Liver (tissue), 3 donors: ENCODE results near the gene HEYL.

Experiments used
- ATF3 ChIP-seq: IDR thresholded peaks from 2 replicates; pipeline ENCODE4 v1.6.1; 2016; ENCODE audit warnings: antibody characterized with exemption
- CTCF ChIP-seq: fragments of 150-350 bp; IDR thresholded peaks from 2 replicates; pipeline ENCODE4 v1.5.1; 2017; ENCODE audit warnings: improper control_type of control experiment, low read depth, low read length; ENCODE audit not compliant: missing input control
- GABPA ChIP-seq, 2 donors: IDR thresholded peaks in 1 of 2; conservative IDR thresholded peaks in 1 of 2; 2 replicates each; pipeline ENCODE4 v1.6.1; 2016; ENCODE audit warnings: antibody characterized with exemption in 2 of 2, mild to moderate bottlenecking in 1 of 2, moderate library complexity in 1 of 2
- HNF4A ChIP-seq, 2 donors: conservative IDR thresholded peaks; 2 replicates each; pipeline ENCODE4 v1.6.1; 2016; ENCODE audit warnings: antibody characterized with exemption in 2 of 2, mild to moderate bottlenecking in 2 of 2
- JUND ChIP-seq, 2 donors: IDR thresholded peaks; 2 replicates each; pipeline ENCODE4 v1.6.1; 2016; ENCODE audit warnings: antibody characterized with exemption in 2 of 2
- MAX ChIP-seq: IDR thresholded peaks from 2 replicates; pipeline ENCODE4 v1.6.1; 2016; ENCODE audit warnings: antibody characterized with exemption
- NR2F2 ChIP-seq: IDR thresholded peaks from 2 replicates; pipeline ENCODE4 v1.6.1; 2016; ENCODE audit warnings: antibody characterized with exemption
- RAD21 ChIP-seq, 2 donors: IDR thresholded peaks; 2 replicates each; pipeline ENCODE4 v1.6.1; 2016; ENCODE audit warnings: antibody characterized with exemption in 2 of 2, mild to moderate bottlenecking in 2 of 2
- REST ChIP-seq: IDR thresholded peaks from 2 replicates; pipeline ENCODE4 v1.6.1; 2016; ENCODE audit warnings: antibody characterized with exemption, mild to moderate bottlenecking
- RXRA ChIP-seq, 2 donors: IDR thresholded peaks; 2 replicates each; pipeline ENCODE4 v1.6.1; 2017 to 2018; ENCODE audit warnings: antibody characterized with exemption in 2 of 2, mild to moderate bottlenecking in 1 of 2
- SP1 ChIP-seq: IDR thresholded peaks from 2 replicates; pipeline ENCODE4 v1.6.1; 2018; ENCODE audit warnings: antibody characterized with exemption, mild to moderate bottlenecking
- TAF1 ChIP-seq: conservative IDR thresholded peaks from 2 replicates; pipeline ENCODE4 v1.6.1; 2016; ENCODE audit warnings: antibody characterized with exemption, mild to moderate bottlenecking
- YY1 ChIP-seq: IDR thresholded peaks from 2 replicates; pipeline ENCODE4 v1.6.1; 2016; ENCODE audit warnings: antibody characterized with exemption, mild to moderate bottlenecking
- ZBTB33 ChIP-seq: IDR thresholded peaks from 2 replicates; pipeline ENCODE4 v1.6.1; 2016; ENCODE audit warnings: antibody characterized with exemption
- donor health status: healthy.
- donor health status: healthy.

- no peak for TF ChIP-seq YY1
- peak; percentile 51 for TF ChIP-seq CTCF
- no peak for TF ChIP-seq REST
- TF ChIP-seq ATF3, result no peak
- TF ChIP-seq ZBTB33, result no peak
- TF ChIP-seq RXRA (IDR thresholded peaks at IDR 0.05), result no peak
- no peak for TF ChIP-seq GABPA (IDR thresholded peaks at IDR 0.05 in 1 of 2, conservative IDR thresholded peaks at IDR 0.05 in 1 of 2)
- no peak for TF ChIP-seq SP1
- TF ChIP-seq TAF1, result no peak
- TF ChIP-seq MAX, result no peak
- peak in 1 of 2 donors; percentile 75 for TF ChIP-seq RAD21 (IDR thresholded peaks at IDR 0.05)
- TF ChIP-seq NR2F2, result no peak
- no peak for TF ChIP-seq JUND (IDR thresholded peaks at IDR 0.05)
- TF ChIP-seq HNF4A (conservative IDR thresholded peaks at IDR 0.05), result no peak
Measured at GRCh38 chr1:39609618-39610331, 29.7 kb downstream of the HEYL start.
